ENCODE results near the gene TUBB6. TPM values are rescaled to one million over a fixed set of nuclear protein-coding genes. Genes with fewer than 3 reads are reported as not detected.

TUBB6 gene
- total and polyA plus RNA-seq, 7 experiments from 2014 or later = 0.70 to 16.5 (median 3.2) TPM

- H3K27ac Mint-ChIP-seq = no peak overlapping the region
- Histone ChIP-seq H3K4me1 (ENCODE audit: control insufficient read depth in 2 of 2, insufficient read depth in 2 of 2, low read length in 2 of 2) (no peaks in the 10 kb centered on the region), H3K4me3 (ENCODE audit: low read length) (no peak overlapping the region), H3K27ac (ENCODE audit: low read depth, low read length) (no peak overlapping the region), H3K9me3 (ENCODE audit: control insufficient read depth in 2 of 3, low read length in 3 of 3) (no peaks in the 10 kb centered on the region), H3K36me3 (ENCODE audit: control insufficient read depth in 2 of 3, insufficient read depth in 3 of 3, low read length in 3 of 3) (no peaks in the 10 kb centered on the region), H3K27me3 (ENCODE audit: control insufficient read depth in 2 of 2, insufficient read depth in 2 of 2, low read length in 2 of 2) (no peaks in the 10 kb centered on the region)
- DNase-seq = no peak
- CTCF ChIA-PET = no interaction called here
- peaks cover 0 to 30% (median 10%) of the 10 kb centered on the region in 11 donors for H3K9me3 Mint-ChIP-seq
- no peak for ATAC-seq
- no peaks in the 10 kb centered on the region for H3K4me1 Mint-ChIP-seq
- peaks cover 0 to 20% (median 9%) of the 10 kb centered on the region in 5 donors for H3K27me3 Mint-ChIP-seq
- intact Hi-C loops (cut with micrococcal nuclease) = no loop called here
- POLR2A ChIA-PET = no interaction called here
- H3K4me3 Mint-ChIP-seq = no peak overlapping the region
- H3K36me3 Mint-ChIP-seq = peaks cover 0 to 24% (median 0%) of the 10 kb centered on the region in 5 donors
Observed at GRCh38 chr18:12315490-12315889, 7.4 kb downstream of the TUBB6 start.

GRCh38 chr18:12315911-12316310 is 7.9 kb downstream of the TUBB6 start:
- H3K9me3 ChIP-seq (ENCODE audit: control insufficient read depth in 2 of 3, low read length in 3 of 3) = no peaks in the 10 kb centered on the region
- intact Hi-C loops (cut with micrococcal nuclease) = no loop called here
- ATAC-seq (no peak), DNase-seq (no peak)
- Mint-ChIP-seq H3K4me1 (no peaks in the 10 kb centered on the region), H3K9me3 (peaks cover 0 to 26% (median 9%) of the 10 kb centered on the region in 11 donors), H3K4me3 (no peak overlapping the region), H3K36me3 (peaks cover 0 to 20% (median under 1%) of the 10 kb centered on the region in 5 donors), H3K27ac (no peak overlapping the region), H3K27me3 (peaks cover 0 to 15% (median 6%) of the 10 kb centered on the region in 5 donors)
- no peaks in the 10 kb centered on the region for H3K36me3 ChIP-seq (ENCODE audit: control insufficient read depth in 2 of 3, insufficient read depth in 3 of 3, low read length in 3 of 3)
- POLR2A ChIA-PET = no interaction called here
- CTCF ChIA-PET = no interaction called here
- no peak overlapping the region for H3K4me3 ChIP-seq (ENCODE audit: low read length)
- H3K27me3 ChIP-seq (ENCODE audit: control insufficient read depth in 2 of 2, insufficient read depth in 2 of 2, low read length in 2 of 2) = no peaks in the 10 kb centered on the region
- no peak overlapping the region for H3K27ac ChIP-seq (ENCODE audit: low read depth, low read length)
- H3K4me1 ChIP-seq (ENCODE audit: control insufficient read depth in 2 of 2, insufficient read depth in 2 of 2, low read length in 2 of 2) = no peaks in the 10 kb centered on the region

- Histone ChIP-seq H3K36me3 (ENCODE audit: control insufficient read depth in 2 of 3, insufficient read depth in 3 of 3, low read length in 3 of 3) (no peaks in the 10 kb centered on the region), H3K4me3 (ENCODE audit: low read length) (no peak overlapping the region), H3K27me3 (ENCODE audit: control insufficient read depth in 2 of 2, insufficient read depth in 2 of 2, low read length in 2 of 2) (no peaks in the 10 kb centered on the region), H3K9me3 (ENCODE audit: control insufficient read depth in 2 of 3, low read length in 3 of 3) (no peaks in the 10 kb centered on the region), H3K27ac (ENCODE audit: low read depth, low read length) (no peak overlapping the region), H3K4me1 (ENCODE audit: control insufficient read depth in 2 of 2, insufficient read depth in 2 of 2, low read length in 2 of 2) (no peaks in the 10 kb centered on the region)
- intact Hi-C loops (cut with micrococcal nuclease) = no loop called here
- ChIA-PET POLR2A (no interaction called here), CTCF (no interaction called here)
- peaks cover 0 to 10% (median 2%) of the 10 kb centered on the region in 11 donors for H3K9me3 Mint-ChIP-seq
- no peak overlapping the region for H3K4me3 Mint-ChIP-seq
- no peak for DNase-seq
- peak; percentile 79 for ATAC-seq
- no peaks in the 10 kb centered on the region for H3K4me1 Mint-ChIP-seq
- no peak overlapping the region for H3K27ac Mint-ChIP-seq
- peaks cover 0 to 10% (median 6%) of the 10 kb centered on the region in 5 donors for H3K36me3 Mint-ChIP-seq
- H3K27me3 Mint-ChIP-seq = peaks cover 0 to 4% (median 0%) of the 10 kb centered on the region in 5 donors
Observed at GRCh38 chr18:12317664-12318333, 9.8 kb downstream of the TUBB6 start.

- Histone ChIP-seq H3K4me1 (ENCODE audit: control insufficient read depth in 2 of 2, insufficient read depth in 2 of 2, low read length in 2 of 2) (no peaks in the 10 kb centered on the region), H3K27ac (ENCODE audit: low read depth, low read length) (no peak overlapping the region), H3K27me3 (ENCODE audit: control insufficient read depth in 2 of 2, insufficient read depth in 2 of 2, low read length in 2 of 2) (no peaks in the 10 kb centered on the region), H3K36me3 (ENCODE audit: control insufficient read depth in 2 of 3, insufficient read depth in 3 of 3, low read length in 3 of 3) (no peaks in the 10 kb centered on the region), H3K4me3 (ENCODE audit: low read length) (no peak overlapping the region), H3K9me3 (ENCODE audit: control insufficient read depth in 2 of 3, low read length in 3 of 3) (no peaks in the 10 kb centered on the region)
- no peak for ATAC-seq
- H3K27ac Mint-ChIP-seq = peak overlapping the region in 1 of 9 donors; percentile 64
- no peak overlapping the region for H3K4me3 Mint-ChIP-seq
- peaks cover 0 to 10% (median 6%) of the 10 kb centered on the region in 5 donors for H3K36me3 Mint-ChIP-seq
- CTCF ChIA-PET = no interaction called here
- POLR2A ChIA-PET = no interaction called here
- no peaks in the 10 kb centered on the region for H3K27me3 Mint-ChIP-seq
- peaks cover 0 to 5% (median 0%) of the 10 kb centered on the region in 11 donors for H3K9me3 Mint-ChIP-seq
- intact Hi-C loops (cut with micrococcal nuclease) = no loop called here
- DNase-seq = no peak
- no peaks in the 10 kb centered on the region for H3K4me1 Mint-ChIP-seq
Observed at GRCh38 chr18:12318334-12318697, 10.3 kb downstream of the TUBB6 start.

- ChIA-PET POLR2A (no interaction called here), CTCF (interaction anchor here (0.5 kb wide), 1 partner anchor 345 kb away, joined by 5 read pairs; no protein-coding TSS in a partner anchor)
- Histone ChIP-seq H3K36me3 (ENCODE audit: control insufficient read depth in 2 of 3, insufficient read depth in 3 of 3, low read length in 3 of 3) (no peaks in the 10 kb centered on the region), H3K4me3 (ENCODE audit: low read length) (no peak overlapping the region), H3K27ac (ENCODE audit: low read depth, low read length) (no peak overlapping the region), H3K9me3 (ENCODE audit: control insufficient read depth in 2 of 3, low read length in 3 of 3) (no peaks in the 10 kb centered on the region), H3K4me1 (ENCODE audit: control insufficient read depth in 2 of 2, insufficient read depth in 2 of 2, low read length in 2 of 2) (no peaks in the 10 kb centered on the region), H3K27me3 (ENCODE audit: control insufficient read depth in 2 of 2, insufficient read depth in 2 of 2, low read length in 2 of 2) (no peaks in the 10 kb centered on the region)
- intact Hi-C loops (cut with micrococcal nuclease) = no loop called here
- Mint-ChIP-seq H3K9me3 (no peaks in the 10 kb centered on the region), H3K36me3 (peaks cover 0 to 12% (median 5%) of the 10 kb centered on the region in 5 donors), H3K4me1 (no peaks in the 10 kb centered on the region), H3K4me3 (no peak overlapping the region), H3K27ac (no peak overlapping the region), H3K27me3 (no peaks in the 10 kb centered on the region)
- ATAC-seq (no peak), DNase-seq (no peak)
Observed at GRCh38 chr18:12318857-12319256, 10.8 kb downstream of the TUBB6 start.

GRCh38 chr18:12321333-12321732 is 13.3 kb downstream of the TUBB6 start:
- Histone ChIP-seq H3K27me3 (ENCODE audit: control insufficient read depth in 2 of 2, insufficient read depth in 2 of 2, low read length in 2 of 2) (no peaks in the 10 kb centered on the region), H3K4me3 (ENCODE audit: low read length) (no peak overlapping the region), H3K9me3 (ENCODE audit: control insufficient read depth in 2 of 3, low read length in 3 of 3) (no peaks in the 10 kb centered on the region), H3K4me1 (ENCODE audit: control insufficient read depth in 2 of 2, insufficient read depth in 2 of 2, low read length in 2 of 2) (no peaks in the 10 kb centered on the region), H3K36me3 (ENCODE audit: control insufficient read depth in 2 of 3, insufficient read depth in 3 of 3, low read length in 3 of 3) (peaks cover 0 to 16% (median 3%) of the 10 kb centered on the region in 3 experiments), H3K27ac (ENCODE audit: low read depth, low read length) (no peak overlapping the region)
- Mint-ChIP-seq H3K36me3 (peaks cover 4 to 30% (median 10%) of the 10 kb centered on the region in 5 donors), H3K4me1 (no peaks in the 10 kb centered on the region), H3K27me3 (no peaks in the 10 kb centered on the region), H3K4me3 (no peak overlapping the region), H3K27ac (no peak overlapping the region), H3K9me3 (no peaks in the 10 kb centered on the region)
- intact Hi-C loops (cut with micrococcal nuclease) = no loop called here
- DNase-seq (no peak), ATAC-seq (no peak)
- ChIA-PET POLR2A (no interaction called here), CTCF (interaction anchor here (0.6 kb wide), 1 partner anchor 21 kb away, joined by 3 read pairs; no protein-coding TSS in a partner anchor)
